HepG2 (cell line): ENCODE results near the gene IPO8. TPM values are rescaled to one million over a fixed set of nuclear protein-coding genes. Genes with fewer than 3 reads are reported as not detected.
"Not testable (repeated sequence)": the region's sequence is repeated elsewhere in the genome, so short reads cannot be mapped to it uniquely, and the experiment has no call there.

Experiments used
- CREM ChIP-seq, 2 experiments: sonication (generic) in 1 of 2; formaldehyde crosslinking in 1 of 2; IDR thresholded peaks; 2 replicates each; pipeline versions ENCODE4 v1.4.0 to v1.6.1; 2016 to 2020; ENCODE audit warnings: antibody characterized with exemption in 1 of 2, mild to moderate bottlenecking in 1 of 2, missing genetic modification reagents in 1 of 2
- ELF1 ChIP-seq: sonication (generic); formaldehyde crosslinking; IDR thresholded peaks from 2 replicates; pipeline ENCODE4 v1.4.0; 2020; ENCODE audit warnings: missing genetic modification reagents
- FOXO1 ChIP-seq: sonication (generic); formaldehyde crosslinking; IDR thresholded peaks from 2 replicates; pipeline ENCODE4 v1.4.0; 2020; ENCODE audit warnings: missing genetic modification reagents
- GFI1 ChIP-seq: sonication (generic); formaldehyde crosslinking; IDR thresholded peaks from 2 replicates; pipeline ENCODE4 v1.5.0; 2020; ENCODE audit warnings: missing genetic modification reagents, mild to moderate bottlenecking, borderline replicate concordance
- IRF2 ChIP-seq: IDR thresholded peaks from 2 replicates; pipeline ENCODE4 v1.6.1; 2018; ENCODE audit warnings: missing genetic modification reagents, missing compliant biosample characterization
- KAT7 ChIP-seq: IDR thresholded peaks from 2 replicates; pipeline ENCODE4 v1.6.1; 2018; ENCODE audit warnings: borderline replicate concordance, missing compliant biosample characterization
- TFAP4 ChIP-seq: sonication (generic); IDR thresholded peaks from 2 replicates; pipeline ENCODE4 v1.6.1; 2016; ENCODE audit warnings: low read depth, borderline replicate concordance
- ZBTB38 ChIP-seq: sonication (generic); formaldehyde crosslinking; IDR thresholded peaks from 2 replicates; pipeline ENCODE4 v1.5.1; 2020; ENCODE audit warnings: mild to moderate bottlenecking, missing genetic modification reagents
- ZFX ChIP-seq: sonication (generic); formaldehyde crosslinking; IDR thresholded peaks from 2 replicates; pipeline ENCODE4 v1.4.0; 2020; ENCODE audit warnings: mild to moderate bottlenecking, low read depth, missing genetic modification reagents, moderate library complexity
- ZNF574 ChIP-seq: sonication (generic); formaldehyde crosslinking; IDR thresholded peaks from 2 replicates; pipeline ENCODE4 v1.4.0; 2020; ENCODE audit warnings: missing genetic modification reagents
- ZNF644 ChIP-seq: IDR thresholded peaks from 2 replicates; pipeline ENCODE4 v1.6.1; 2016; ENCODE audit warnings: low read depth
- ZNF792 ChIP-seq: IDR thresholded peaks from 2 replicates; pipeline ENCODE4 v1.6.1; 2016
- polyA plus RNA-seq, 8 experiments: library from polyadenylated mRNA; depleted of rRNA in 3 of 8; stranded (reverse) in 7 of 8; unstranded in 1 of 8; fragments of >200 nt; fragmentation: Illumina TruSeq in 4 of 8; extraction: Trizol in 4 of 8; gene quantifications; 2 replicates each; pipeline versions ENCODE4 v1.2.1 to v1.2.3, GENCODE V29; 2011 to 2016; ENCODE audit warnings: low read depth in 4 of 8, missing spikeins in 1 of 8, mixed read lengths in 1 of 8; ENCODE audit not compliant: insufficient read depth in 1 of 8
- total RNA-seq, 5 experiments: library from RNA; depleted of rRNA; stranded (reverse); fragments of >200 nt; fragmentation: Illumina TruSeq; extraction: Trizol; gene quantifications; 2 replicates each; pipeline ENCODE4 v1.2.3, GENCODE V29; 2016; ENCODE audit warnings: low read depth in 1 of 5
- TF ChIP-seq, protein P1 (sequence below), 2 experiments: sonication (generic) in 1 of 2; formaldehyde crosslinking in 1 of 2; IDR thresholded peaks; 2 replicates each; pipeline versions ENCODE4 v1.4.0 to v1.6.1; 2016 to 2020; ENCODE audit warnings: borderline replicate concordance in 1 of 2, low read depth in 1 of 2, mild to moderate bottlenecking in 1 of 2, missing genetic modification reagents in 1 of 2
- TF ChIP-seq, protein P2 (sequence below): IDR thresholded peaks from 2 replicates; pipeline ENCODE4 v1.6.1; 2016; ENCODE audit warnings: mild to moderate bottlenecking
- TF ChIP-seq, protein P3 (sequence below): sonication (generic); formaldehyde crosslinking; conservative IDR thresholded peaks from 2 replicates; pipeline ENCODE4 v1.4.0; 2020; ENCODE audit warnings: mild to moderate bottlenecking, missing genetic modification reagents, moderate library complexity

IPO8 gene
- total and polyA plus RNA-seq, 2 of the 13 experiments (the other 11 are each of a cell fraction or from before 2014, with no cell fraction given): 6.3 to 21.8 TPM

- TF ChIP-seq, protein P1, sequence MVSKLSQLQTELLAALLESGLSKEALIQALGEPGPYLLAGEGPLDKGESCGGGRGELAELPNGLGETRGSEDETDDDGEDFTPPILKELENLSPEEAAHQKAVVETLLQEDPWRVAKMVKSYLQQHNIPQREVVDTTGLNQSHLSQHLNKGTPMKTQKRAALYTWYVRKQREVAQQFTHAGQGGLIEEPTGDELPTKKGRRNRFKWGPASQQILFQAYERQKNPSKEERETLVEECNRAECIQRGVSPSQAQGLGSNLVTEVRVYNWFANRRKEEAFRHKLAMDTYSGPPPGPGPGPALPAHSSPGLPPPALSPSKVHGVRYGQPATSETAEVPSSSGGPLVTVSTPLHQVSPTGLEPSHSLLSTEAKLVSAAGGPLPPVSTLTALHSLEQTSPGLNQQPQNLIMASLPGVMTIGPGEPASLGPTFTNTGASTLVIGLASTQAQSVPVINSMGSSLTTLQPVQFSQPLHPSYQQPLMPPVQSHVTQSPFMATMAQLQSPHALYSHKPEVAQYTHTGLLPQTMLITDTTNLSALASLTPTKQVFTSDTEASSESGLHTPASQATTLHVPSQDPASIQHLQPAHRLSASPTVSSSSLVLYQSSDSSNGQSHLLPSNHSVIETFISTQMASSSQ (IDR thresholded peaks at IDR 0.05; ENCODE audit: low read depth): not testable (repeated sequence)
- TF ChIP-seq, protein P1 (CRISPR knock-in tag; IDR thresholded peaks at IDR 0.05; ENCODE audit: borderline replicate concordance): peak; percentile 61; the same call in 1 of the 2 replicates
- TF ChIP-seq ZFX (CRISPR knock-in tag): 0 out of 2 replicates have a peak, but pooled peaks have one; percentile 12
- TF ChIP-seq ZBTB38 (CRISPR knock-in tag): 0 out of 2 replicates have a peak, but pooled peaks have one; percentile 13
- TF ChIP-seq, protein P2, sequence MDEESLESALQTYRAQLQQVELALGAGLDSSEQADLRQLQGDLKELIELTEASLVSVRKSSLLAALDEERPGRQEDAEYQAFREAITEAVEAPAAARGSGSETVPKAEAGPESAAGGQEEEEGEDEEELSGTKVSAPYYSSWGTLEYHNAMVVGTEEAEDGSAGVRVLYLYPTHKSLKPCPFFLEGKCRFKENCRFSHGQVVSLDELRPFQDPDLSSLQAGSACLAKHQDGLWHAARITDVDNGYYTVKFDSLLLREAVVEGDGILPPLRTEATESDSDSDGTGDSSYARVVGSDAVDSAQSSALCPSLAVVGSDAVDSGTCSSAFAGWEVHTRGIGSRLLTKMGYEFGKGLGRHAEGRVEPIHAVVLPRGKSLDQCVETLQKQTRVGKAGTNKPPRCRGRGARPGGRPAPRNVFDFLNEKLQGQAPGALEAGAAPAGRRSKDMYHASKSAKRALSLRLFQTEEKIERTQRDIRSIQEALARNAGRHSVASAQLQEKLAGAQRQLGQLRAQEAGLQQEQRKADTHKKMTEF (CRISPR knock-in tag): 0 out of 2 replicates have a peak, but pooled peaks have one; percentile 29
- 0 out of 2 replicates have a peak, but pooled peaks have one; percentile 45 for TF ChIP-seq ELF1 (CRISPR knock-in tag)
- 0 out of 2 replicates have a peak, but pooled peaks have one; percentile 22 for TF ChIP-seq IRF2 (CRISPR knock-in tag)
- TF ChIP-seq GFI1 (CRISPR knock-in tag): peak; percentile 80; the same call in 1 of the 2 replicates
- TF ChIP-seq ZNF792 (CRISPR knock-in tag): 0 out of 2 replicates have a peak, but pooled peaks have one; percentile 35
- TF ChIP-seq TFAP4: 0 out of 2 replicates have a peak, but pooled peaks have one; percentile 8
- peak; percentile 22; the same call in 1 of the 2 replicates for TF ChIP-seq CREM (IDR thresholded peaks at IDR 0.05)
- not testable (repeated sequence) for TF ChIP-seq CREM (CRISPR knock-in tag; IDR thresholded peaks at IDR 0.05)
- TF ChIP-seq KAT7 (CRISPR knock-in tag): peak; percentile 41; the same call in 1 of the 2 replicates
- TF ChIP-seq ZNF574 (CRISPR knock-in tag): peak; percentile 18; the same call in 1 of the 2 replicates
- TF ChIP-seq FOXO1 (CRISPR knock-in tag): peak; percentile 15; the same call in 1 of the 2 replicates
- 0 out of 2 replicates have a peak, but pooled peaks have one; percentile 18 for TF ChIP-seq ZNF644 (CRISPR knock-in tag)
- TF ChIP-seq, protein P3, sequence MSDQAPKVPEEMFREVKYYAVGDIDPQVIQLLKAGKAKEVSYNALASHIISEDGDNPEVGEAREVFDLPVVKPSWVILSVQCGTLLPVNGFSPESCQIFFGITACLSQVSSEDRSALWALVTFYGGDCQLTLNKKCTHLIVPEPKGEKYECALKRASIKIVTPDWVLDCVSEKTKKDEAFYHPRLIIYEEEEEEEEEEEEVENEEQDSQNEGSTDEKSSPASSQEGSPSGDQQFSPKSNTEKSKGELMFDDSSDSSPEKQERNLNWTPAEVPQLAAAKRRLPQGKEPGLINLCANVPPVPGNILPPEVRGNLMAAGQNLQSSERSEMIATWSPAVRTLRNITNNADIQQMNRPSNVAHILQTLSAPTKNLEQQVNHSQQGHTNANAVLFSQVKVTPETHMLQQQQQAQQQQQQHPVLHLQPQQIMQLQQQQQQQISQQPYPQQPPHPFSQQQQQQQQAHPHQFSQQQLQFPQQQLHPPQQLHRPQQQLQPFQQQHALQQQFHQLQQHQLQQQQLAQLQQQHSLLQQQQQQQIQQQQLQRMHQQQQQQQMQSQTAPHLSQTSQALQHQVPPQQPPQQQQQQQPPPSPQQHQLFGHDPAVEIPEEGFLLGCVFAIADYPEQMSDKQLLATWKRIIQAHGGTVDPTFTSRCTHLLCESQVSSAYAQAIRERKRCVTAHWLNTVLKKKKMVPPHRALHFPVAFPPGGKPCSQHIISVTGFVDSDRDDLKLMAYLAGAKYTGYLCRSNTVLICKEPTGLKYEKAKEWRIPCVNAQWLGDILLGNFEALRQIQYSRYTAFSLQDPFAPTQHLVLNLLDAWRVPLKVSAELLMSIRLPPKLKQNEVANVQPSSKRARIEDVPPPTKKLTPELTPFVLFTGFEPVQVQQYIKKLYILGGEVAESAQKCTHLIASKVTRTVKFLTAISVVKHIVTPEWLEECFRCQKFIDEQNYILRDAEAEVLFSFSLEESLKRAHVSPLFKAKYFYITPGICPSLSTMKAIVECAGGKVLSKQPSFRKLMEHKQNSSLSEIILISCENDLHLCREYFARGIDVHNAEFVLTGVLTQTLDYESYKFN (CRISPR knock-in tag): peak; percentile 70
Measured at GRCh38 chr12:30604302-30604701, 91.4 kb downstream of the IPO8 start (continued).
